HG02870 (cell line): Measurements from ENCODE around the gene HLCS.

Source experiments
- ATAC-seq: cut with Tn5 transposase; IDR thresholded peaks from one replicate; pipeline ENCODE4 v1.9.1; 2021; ENCODE audit warnings: mild to moderate bottlenecking, moderate library complexity; ENCODE audit not compliant: unreplicated experiment

The HLCS gene

GRCh38 chr21:36750576-36750959, 215.9 kb downstream of the HLCS start:
- no peak for ATAC-seq

GRCh38 chr21:36749935-36750575, 216.4 kb downstream of the HLCS start:
- ATAC-seq, result no peak

GRCh38 chr21:36747815-36748383, 218.6 kb downstream of the HLCS start:
- no peak for ATAC-seq

- ATAC-seq, result no peak
Measured at GRCh38 chr21:36747041-36747814, 219.2 kb downstream of the HLCS start.

- no peak for ATAC-seq
Measured at GRCh38 chr21:36745459-36745858, 221.0 kb downstream of the HLCS start.

GRCh38 chr21:36744560-36745231, 221.8 kb downstream of the HLCS start:
- ATAC-seq, result no peak

GRCh38 chr21:36744190-36744559, 222.3 kb downstream of the HLCS start:
- ATAC-seq, result no peak

GRCh38 chr21:36743446-36743845, 223.0 kb downstream of the HLCS start:
- ATAC-seq, result no peak

- ATAC-seq, result no peak
Measured at GRCh38 chr21:36743008-36743407, 223.5 kb downstream of the HLCS start.

- ATAC-seq, result no peak
Measured at GRCh38 chr21:36741506-36741905, 225.0 kb downstream of the HLCS start.

- no peak for ATAC-seq
Measured at GRCh38 chr21:36738489-36739126, 227.9 kb downstream of the HLCS start.

GRCh38 chr21:36735724-36736320, 230.6 kb downstream of the HLCS start:
- no peak for ATAC-seq

GRCh38 chr21:36735201-36735515, 231.3 kb downstream of the HLCS start:
- ATAC-seq, result no peak

- ATAC-seq, result no peak
Measured at GRCh38 chr21:36734367-36735200, 231.9 kb downstream of the HLCS start.

- no peak for ATAC-seq
Measured at GRCh38 chr21:36733857-36734256, 232.6 kb downstream of the HLCS start.

GRCh38 chr21:36732761-36733160, 233.7 kb downstream of the HLCS start:
- ATAC-seq, result no peak

GRCh38 chr21:36732217-36732616, 234.3 kb downstream of the HLCS start:
- ATAC-seq, result no peak

GRCh38 chr21:36730291-36731281, 235.9 kb downstream of the HLCS start:
- ATAC-seq, result no peak
